IMR-90 (cell line): Measurements from ENCODE around the gene FRMD6. TPM values are rescaled to one million over a fixed set of nuclear protein-coding genes. Genes with fewer than 3 reads are reported as not detected.
A peak's percentile ranks its signal among the peaks of the same experiment; 100 is the strongest.

ENCODE experiments used
- ATAC-seq: fragments of 200-7000 bp; cut with Tn5 transposase; 2 replicates; pipeline ENCODE4 v1.9.1; 2020; ENCODE audit warnings: low read depth, mild to moderate bottlenecking, moderate library complexity
- BruUV-seq: library from RNA; stranded (reverse); fragments of 400-500 nt; replicated peaks from 2 replicates; lab custom pipeline; 2021; lab: Mats Ljungman, UMichigan
- CTCF ChIA-PET: fragments of 300-600 bp; formaldehyde crosslinking; extraction: SDS; loops from one replicate; lab custom pipeline; 2021; ENCODE audit warnings: antibody characterized with exemption; lab: Yijun Ruan, JAX
- POLR2A ChIA-PET: fragments of 300-600 bp; sonication (Branson Sonifier 250); formaldehyde crosslinking; loops from one replicate; lab custom pipeline; 2022; ENCODE audit warnings: antibody characterized with exemption; ENCODE audit not compliant: unreplicated experiment; lab: Charles Lee
- DNase-seq: peaks from one replicate; pipeline ENCODE4 v3.0.0; 2013
- H2AFZ ChIP-seq: replicated peaks from 2 replicates; pipeline ENCODE3; 2013; ENCODE audit warnings: low read length, mild to moderate bottlenecking; ENCODE audit not compliant: poor library complexity
- H2AK5ac ChIP-seq: 2 replicates; pipeline ENCODE4 v1.6.1; 2013; ENCODE audit warnings: low read depth, low read length, inconsistent platforms
- H2AK9ac ChIP-seq: replicated peaks from 2 replicates; pipeline ENCODE3; 2013; ENCODE audit warnings: mild to moderate bottlenecking, low read depth, low read length, moderate library complexity; ENCODE audit not compliant: poor library complexity
- H2BK120ac ChIP-seq: 2 replicates; pipeline ENCODE4 v1.6.1; 2013; ENCODE audit warnings: low read depth, low read length, inconsistent platforms
- H2BK15ac ChIP-seq: 3 replicates; pipeline ENCODE4 v1.6.1; 2013; ENCODE audit warnings: low read depth, low read length, inconsistent platforms
- H2BK20ac ChIP-seq: 2 replicates; pipeline ENCODE4 v1.6.1; 2013; ENCODE audit warnings: low read depth, mild to moderate bottlenecking, inconsistent platforms, low read length, moderate library complexity
- H2BK5ac ChIP-seq: 2 replicates; pipeline ENCODE4 v1.6.1; 2013; ENCODE audit warnings: mild to moderate bottlenecking, low read depth, low read length, inconsistent platforms; ENCODE audit not compliant: poor library complexity, severe bottlenecking
- H3K14ac ChIP-seq: replicated peaks from 2 replicates; pipeline ENCODE4 v1.6.1; 2013; ENCODE audit warnings: low read depth, low read length, inconsistent platforms
- H3K18ac ChIP-seq: 2 replicates; pipeline ENCODE4 v1.6.1; 2013; ENCODE audit warnings: low read depth, low read length, control low read depth
- H3K23ac ChIP-seq: 2 replicates; pipeline ENCODE4 v1.6.1; 2013; ENCODE audit warnings: low read depth, low read length, inconsistent platforms
- H3K27ac ChIP-seq: 2 replicates; pipeline ENCODE4 v1.5.1; 2013; ENCODE audit warnings: mild to moderate bottlenecking, control low read depth, low read length; ENCODE audit not compliant: insufficient read depth
- H3K27me3 ChIP-seq: 2 replicates; pipeline ENCODE4 v1.6.1; 2013; ENCODE audit warnings: low read length; ENCODE audit not compliant: control insufficient read depth, insufficient read depth
- H3K36me3 ChIP-seq: 2 replicates; pipeline ENCODE4 v1.6.1; 2013; ENCODE audit warnings: low read length, mixed read lengths; ENCODE audit not compliant: control insufficient read depth, insufficient read depth
- H3K4ac ChIP-seq: 2 replicates; pipeline ENCODE4 v1.6.1; 2013; ENCODE audit warnings: low read depth, low read length, inconsistent platforms
- H3K4me1 ChIP-seq: 2 replicates; pipeline ENCODE4 v1.6.1; 2013; ENCODE audit warnings: low read length, mixed read lengths; ENCODE audit not compliant: control insufficient read depth, insufficient read depth
- H3K4me2 ChIP-seq: 2 replicates; pipeline ENCODE4 v1.6.1; 2013; ENCODE audit warnings: low read depth, mild to moderate bottlenecking, control low read depth, low read length, moderate library complexity
- H3K4me3 ChIP-seq: 2 replicates; pipeline ENCODE4 v1.5.1; 2013; ENCODE audit warnings: low read depth, mild to moderate bottlenecking, control low read depth, low read length, moderate library complexity; ENCODE audit not compliant: insufficient read depth
- H3K56ac ChIP-seq: 2 replicates; pipeline ENCODE4 v1.6.1; 2013; ENCODE audit warnings: low read length, inconsistent platforms; ENCODE audit not compliant: insufficient read depth; ENCODE audit errors: extremely low read depth
- H3K79me1 ChIP-seq, 2 experiments: 2 replicates each; pipeline ENCODE4 v1.6.1; 2013; ENCODE audit warnings: low read length in 2 of 2, inconsistent platforms in 1 of 2, low read depth in 1 of 2
- H3K9ac ChIP-seq: 2 replicates; pipeline ENCODE4 v1.6.1; 2013; ENCODE audit warnings: low read depth, low read length, control low read depth
- H3K9me1 ChIP-seq: 2 replicates; pipeline ENCODE4 v1.6.1; 2013; ENCODE audit warnings: low read length, inconsistent platforms; ENCODE audit not compliant: insufficient read depth
- H3K9me3 ChIP-seq: 2 replicates; pipeline ENCODE4 v1.6.1; 2013; ENCODE audit warnings: low read length; ENCODE audit not compliant: control insufficient read depth, insufficient read depth
- H4K20me1 ChIP-seq: 2 replicates; pipeline ENCODE4 v1.6.1; 2013; ENCODE audit warnings: low read length, inconsistent platforms; ENCODE audit not compliant: insufficient read depth
- H4K5ac ChIP-seq: 2 replicates; pipeline ENCODE4 v1.6.1; 2013; ENCODE audit warnings: mild to moderate bottlenecking, low read depth, low read length, control low read depth
- H4K8ac ChIP-seq, 2 experiments: 2 replicates each; pipeline ENCODE4 v1.6.1; 2013; ENCODE audit warnings: low read depth in 2 of 2, low read length in 2 of 2, control low read depth in 1 of 2, inconsistent platforms in 1 of 2
- H4K91ac ChIP-seq: 2 replicates; pipeline ENCODE4 v1.6.1; 2013; ENCODE audit warnings: low read depth, low read length, inconsistent platforms; ENCODE audit not compliant: insufficient read depth
- BHLHE40 ChIP-seq: fragments of 150-350 bp; IDR thresholded peaks from 2 replicates; pipeline ENCODE4 v1.6.1; 2016; ENCODE audit warnings: mild to moderate bottlenecking, low read depth, low read length
- CHD1 ChIP-seq: IDR thresholded peaks from 2 replicates; pipeline ENCODE4 v1.6.1; 2012; ENCODE audit warnings: low read depth, low read length, improper control_type of control experiment
- CTCF ChIP-seq: conservative IDR thresholded peaks from 2 replicates; pipeline ENCODE4 v1.5.1; 2012; ENCODE audit warnings: mild to moderate bottlenecking, low read depth, low read length, improper control_type of control experiment
- ELK1 ChIP-seq: fragments of 150-350 bp; IDR thresholded peaks from 2 replicates; pipeline ENCODE4 v1.6.1; 2016; ENCODE audit warnings: low read depth, mild to moderate bottlenecking, low read length, moderate library complexity, borderline replicate concordance
- FOS ChIP-seq: fragments of 150-350 bp; IDR thresholded peaks from 2 replicates; pipeline ENCODE4 v1.6.1; 2016; ENCODE audit warnings: low read depth, low read length
- MAFK ChIP-seq: IDR thresholded peaks from 2 replicates; pipeline ENCODE4 v1.6.1; 2012; ENCODE audit warnings: low read depth, low read length, improper control_type of control experiment
- MAZ ChIP-seq: IDR thresholded peaks from 2 replicates; pipeline ENCODE4 v1.6.1; 2012; ENCODE audit warnings: low read depth, mild to moderate bottlenecking, low read length, improper control_type of control experiment, moderate library complexity, borderline replicate concordance
- MXI1 ChIP-seq: IDR thresholded peaks from 2 replicates; pipeline ENCODE4 v1.6.1; 2012; ENCODE audit warnings: low read depth, mild to moderate bottlenecking, low read length, moderate library complexity, borderline replicate concordance
- NFE2L2 ChIP-seq: fragments of 150-350 bp; IDR thresholded peaks from 2 replicates; pipeline ENCODE4 v1.6.1; 2016; ENCODE audit warnings: low read depth, mild to moderate bottlenecking, low read length
- POLR2A ChIP-seq: IDR thresholded peaks from 2 replicates; pipeline ENCODE4 v1.6.1; 2012; ENCODE audit warnings: mild to moderate bottlenecking, low read depth, low read length
- RAD21 ChIP-seq: IDR thresholded peaks from 2 replicates; pipeline ENCODE4 v1.6.1; 2012; ENCODE audit warnings: low read length, improper control_type of control experiment
- SMC3 ChIP-seq: fragments of 150-350 bp; IDR thresholded peaks from 2 replicates; pipeline ENCODE4 v1.6.1; 2016; ENCODE audit warnings: low read depth, mild to moderate bottlenecking, antibody characterized with exemption, low read length, moderate library complexity
- WGBS, 2 experiments: methylation state at CpG; one replicate each; pipeline versions ENCODE4 v1.1.5 to v1.1.7; 2013; ENCODE audit warnings: missing lambda C conversion rate in 2 of 2; ENCODE audit not compliant: insufficient read length in 1 of 2; ENCODE audit errors: extremely low coverage in 2 of 2; 5-methylcytosine and 5-hydroxymethylcytosine counted together
- dilution Hi-C: fragments of 300-500 bp; cut with HindIII; formaldehyde crosslinking; loops from one replicate; pipeline ENCODE4 v1.14.3; 2018; ENCODE audit warnings: low sequenced_read_pairs; ENCODE audit not compliant: unreplicated experiment
- in situ Hi-C: fragments of 300-500 bp; cut with MboI; formaldehyde crosslinking; loops from 3 replicates; pipeline ENCODE4 v1.14.3; 2019; ENCODE audit warnings: low sequenced_read_pairs, inconsistent platforms, mixed read lengths
- intact Hi-C: fragments of 100-400 bp; cut with micrococcal nuclease; formaldehyde crosslinking; loops from 2 replicates; pipeline ENCODE4 v1.10.0; 2022
- polyA plus RNA-seq, 3 experiments: library from polyadenylated mRNA; depleted of rRNA; stranded (reverse); fragments of >200 nt; gene quantifications; 2 replicates each; pipeline ENCODE4 v1.2.3, GENCODE V29; 2012; ENCODE audit warnings: low replicate concordance in 1 of 3
- total RNA-seq: library from RNA; depleted of rRNA; stranded (reverse); fragments of >200 nt; gene quantifications from 2 replicates; pipeline ENCODE4 v1.2.3, GENCODE V29; 2012

Gene FRMD6
- total and polyA plus RNA-seq, 2 of the 4 experiments (the other 2 are of a cell fraction), result 243 to 682 TPM

- DNase-seq (peak; percentile 60), ATAC-seq (0 out of 2 replicates have a peak, but pooled peaks have one; percentile 1)
- Histone ChIP-seq H4K8ac (peak overlapping the region; percentile 68 to 71; a peak in 3 of 4 replicates), H3K79me1 (peaks cover 7 to 30% of the 10 kb centered on the region in 2 experiments; a peak in 3 of 4 replicates), H4K5ac (peak overlapping the region; percentile 51), H2BK15ac (peak overlapping the region; percentile 2; the same call in 1 of the 3 replicates), H2BK120ac (peak overlapping the region; percentile 96), H3K18ac (peak overlapping the region; percentile 86), H2AFZ (no peak overlapping the region), H3K36me3 (peaks cover 2% of the 10 kb centered on the region; the same call in 1 of the 2 replicates), H2BK20ac (no peak overlapping the region; the same call in 1 of the 2 replicates), H3K4me3 (peak overlapping the region; percentile 79), H3K4ac (peak overlapping the region; percentile 98), H3K4me2 (peak overlapping the region; percentile 71), H2AK9ac (no peak overlapping the region), H3K9me3 (no peaks in the 10 kb centered on the region), H3K27me3 (no peaks in the 10 kb centered on the region), H3K27ac (peak overlapping the region; percentile 96), H3K9ac (peak overlapping the region; percentile 99), H4K91ac (peak overlapping the region; percentile 74), H3K56ac (peak overlapping the region; percentile 93), H2BK5ac (peak overlapping the region; percentile 95), H2AK5ac (0 out of 2 replicates have a peak overlapping the region, but pooled peaks have one; percentile 8), H4K20me1 (peaks cover 49% of the 10 kb centered on the region), H3K9me1 (peaks cover 9% of the 10 kb centered on the region), H3K4me1 (peaks cover 6% of the 10 kb centered on the region), H3K23ac (peak overlapping the region; percentile 89), H3K14ac (peak overlapping the region; percentile 69)
- POLR2A ChIA-PET, result interaction anchor here (0.6 to 1.4 kb wide), 5 partner anchors 100 to 440 kb away, joined by 3 to 5 read pairs (median 4); no protein-coding TSS in a partner anchor
- BruUV-seq, result no TSS peak
- CTCF ChIA-PET, result interaction anchor here (0.6 to 2.0 kb wide), 5 partner anchors 33 to 370 kb away, joined by 3 to 10 read pairs (median 4); no protein-coding TSS in a partner anchor
- in situ Hi-C loops, result loop anchor here (10.0 kb wide), 1 partner anchor 122 kb away; no protein-coding TSS in a partner anchor
- dilution Hi-C loops, result no loop called here
- WGBS, 2 experiments, result no CpG with 5 or more reads among the region's 6 CpGs
- intact Hi-C loops, result loop anchor here (1.0 to 5.0 kb wide), 4 partner anchors 106 to 370 kb away; no protein-coding TSS in a partner anchor
- peak; percentile 24; the same call in 1 of the 2 replicates for TF ChIP-seq CTCF
- no peak for TF ChIP-seq MAZ
- TF ChIP-seq FOS, result no peak
- TF ChIP-seq ELK1, result no peak
- TF ChIP-seq RAD21, result peak; percentile 39
- TF ChIP-seq MAFK, result no peak
- no peak for TF ChIP-seq NFE2L2
- TF ChIP-seq MXI1, result no peak
- TF ChIP-seq CHD1, result peak; percentile 84
- TF ChIP-seq POLR2A, result peak; percentile 57
- TF ChIP-seq BHLHE40, result no peak
- TF ChIP-seq SMC3, result peak; percentile 25; the same call in 1 of the 2 replicates
Measured at GRCh38 chr14:51653079-51653774, 1.5 kb downstream of the FRMD6 start.
